SK-N-SH (cell line): Measurements from ENCODE around the gene HAGHL. TPM values are rescaled to one million over a fixed set of nuclear protein-coding genes. Genes with fewer than 3 reads are reported as not detected.
A peak's percentile ranks its signal among the peaks of the same experiment; 100 is the strongest.

ENCODE experiments used
- CHD2 ChIP-seq: fragments of 150-350 bp; IDR thresholded peaks from 2 replicates; pipeline ENCODE4 v1.6.1; 2018; ENCODE audit warnings: low read length; ENCODE audit not compliant: partially characterized antibody
- ELF1 ChIP-seq: IDR thresholded peaks from 2 replicates; pipeline ENCODE4 v1.4.0; 2012
- EP300 ChIP-seq, 2 experiments: IDR thresholded peaks; 2 replicates each; pipeline versions ENCODE4 v1.4.0 to v1.6.1; 2012; ENCODE audit warnings: borderline replicate concordance in 1 of 2, low read depth in 1 of 2, low read length in 1 of 2
- FOXJ3 ChIP-seq: sonication (generic); formaldehyde crosslinking; IDR thresholded peaks from 2 replicates; pipeline ENCODE4 v1.5.1; 2020; ENCODE audit warnings: mild to moderate bottlenecking, missing genetic modification reagents
- FOXM1 ChIP-seq: IDR thresholded peaks from 2 replicates; pipeline ENCODE4 v1.4.0; 2012; ENCODE audit warnings: low read depth, mild to moderate bottlenecking
- GABPA ChIP-seq: IDR thresholded peaks from 2 replicates; pipeline ENCODE4 v1.4.0; 2012; ENCODE audit warnings: low read depth, mild to moderate bottlenecking
- GATA2 ChIP-seq: sonication (generic); formaldehyde crosslinking; IDR thresholded peaks from 2 replicates; pipeline ENCODE4 v1.5.0; 2020; ENCODE audit warnings: mild to moderate bottlenecking, missing genetic modification reagents
- JUND ChIP-seq: IDR thresholded peaks from 2 replicates; pipeline ENCODE4 v1.4.0; 2012
- MXI1 ChIP-seq: IDR thresholded peaks from 2 replicates; pipeline ENCODE4 v1.6.1; 2012; ENCODE audit warnings: mild to moderate bottlenecking, low read depth, low read length, improper control_type of control experiment
- NFIC ChIP-seq: IDR thresholded peaks from 2 replicates; pipeline ENCODE4 v1.4.0; 2012; ENCODE audit warnings: borderline replicate concordance
- POLR2AphosphoS5 ChIP-seq: IDR thresholded peaks from 2 replicates; pipeline ENCODE4 v1.6.1; 2012; ENCODE audit warnings: low read depth, low read length
- TCF12 ChIP-seq: IDR thresholded peaks from 2 replicates; pipeline ENCODE4 v1.4.0; 2012
- TEAD4 ChIP-seq: IDR thresholded peaks from 2 replicates; pipeline ENCODE4 v1.4.0; 2012; ENCODE audit warnings: mild to moderate bottlenecking, borderline replicate concordance; ENCODE audit not compliant: insufficient read depth
- YY1 ChIP-seq: IDR thresholded peaks from 2 replicates; pipeline ENCODE4 v1.4.0; 2012; ENCODE audit warnings: low read depth, mild to moderate bottlenecking
- polyA plus RNA-seq, 3 experiments: library from polyadenylated mRNA; depleted of rRNA; stranded (reverse); fragments of >200 nt; gene quantifications; 2 replicates each; pipeline ENCODE4 v1.2.3, GENCODE V29; 2012
- TF ChIP-seq, protein P1 (sequence below): IDR thresholded peaks from 2 replicates; pipeline ENCODE4 v1.4.0; 2012; ENCODE audit warnings: low read depth
- TF ChIP-seq, protein P2 (sequence below): IDR thresholded peaks from 2 replicates; pipeline ENCODE4; 2012
- TF ChIP-seq, protein P3 (sequence below): IDR thresholded peaks from 2 replicates; pipeline ENCODE4 v1.6.1; 2012; ENCODE audit warnings: mild to moderate bottlenecking, low read depth, low read length, moderate library complexity
- TF ChIP-seq, protein P4 (sequence below): fragments of 150-350 bp; IDR thresholded peaks from 2 replicates; pipeline ENCODE4 v1.6.1; 2016; ENCODE audit warnings: mild to moderate bottlenecking, low read depth, low read length

The HAGHL gene
- polyA plus RNA-seq, 1 of the 3 experiments (the other 2 are of a cell fraction): 65.5 TPM

DNA sequence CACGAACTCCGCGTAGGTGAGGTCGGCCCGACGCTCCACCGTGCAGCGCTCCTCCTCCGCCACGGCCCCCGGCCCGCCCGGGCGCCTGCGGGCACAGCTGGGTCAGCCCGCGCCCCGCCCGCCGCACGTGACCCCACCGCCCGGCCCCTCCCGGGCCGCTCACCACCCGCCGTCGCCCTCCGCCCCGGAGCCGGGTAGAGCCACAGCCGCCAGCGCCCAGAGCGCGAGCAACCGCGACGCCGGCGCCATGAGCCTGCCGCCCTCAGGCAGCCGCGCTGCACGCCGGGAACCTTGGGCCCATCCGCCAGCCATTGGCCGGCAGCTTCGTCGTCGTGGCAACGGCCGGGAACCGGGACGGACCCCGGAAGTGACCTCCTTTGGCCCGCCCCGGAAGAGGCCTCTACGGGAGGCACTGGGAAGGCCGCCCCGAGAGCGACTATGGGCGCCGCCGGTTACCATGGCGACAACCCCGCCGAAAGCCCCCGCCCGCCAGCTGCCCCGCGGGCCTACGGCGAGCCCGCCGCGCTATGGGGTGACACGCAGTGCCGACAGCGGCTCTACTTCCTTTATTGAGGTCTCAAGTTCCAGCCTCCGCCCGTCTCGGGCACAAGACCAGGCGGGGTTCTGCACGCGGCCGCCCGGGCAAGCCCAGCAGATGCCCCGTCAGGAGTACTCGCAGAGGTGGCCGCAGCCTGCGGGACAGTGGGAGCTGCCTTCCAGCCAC lies 42.7 kb upstream of the HAGHL start, which contains the start of gene JMJD8 (continued):
- TF ChIP-seq EP300 (IDR thresholded peaks at IDR 0.05; ENCODE audit: borderline replicate concordance in 1 of 2, low read depth in 1 of 2, low read length in 1 of 2): no peak
- TF ChIP-seq, protein P1, sequence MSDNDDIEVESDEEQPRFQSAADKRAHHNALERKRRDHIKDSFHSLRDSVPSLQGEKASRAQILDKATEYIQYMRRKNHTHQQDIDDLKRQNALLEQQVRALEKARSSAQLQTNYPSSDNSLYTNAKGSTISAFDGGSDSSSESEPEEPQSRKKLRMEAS: peak; percentile 91
- TF ChIP-seq CHD2: peak; percentile 64
- TF ChIP-seq GATA2 (CRISPR knock-in tag): no peak
- TF ChIP-seq GABPA: peak; percentile 94
- peak; percentile 84; the same call in 1 of the 2 replicates for TF ChIP-seq YY1
- TF ChIP-seq ELF1: peak; percentile 88
- TF ChIP-seq, protein P2, sequence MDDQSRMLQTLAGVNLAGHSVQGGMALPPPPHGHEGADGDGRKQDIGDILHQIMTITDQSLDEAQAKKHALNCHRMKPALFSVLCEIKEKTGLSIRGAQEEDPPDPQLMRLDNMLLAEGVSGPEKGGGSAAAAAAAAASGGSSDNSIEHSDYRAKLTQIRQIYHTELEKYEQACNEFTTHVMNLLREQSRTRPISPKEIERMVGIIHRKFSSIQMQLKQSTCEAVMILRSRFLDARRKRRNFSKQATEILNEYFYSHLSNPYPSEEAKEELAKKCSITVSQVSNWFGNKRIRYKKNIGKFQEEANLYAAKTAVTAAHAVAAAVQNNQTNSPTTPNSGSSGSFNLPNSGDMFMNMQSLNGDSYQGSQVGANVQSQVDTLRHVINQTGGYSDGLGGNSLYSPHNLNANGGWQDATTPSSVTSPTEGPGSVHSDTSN: peak; percentile 1
- TF ChIP-seq, protein P3, sequence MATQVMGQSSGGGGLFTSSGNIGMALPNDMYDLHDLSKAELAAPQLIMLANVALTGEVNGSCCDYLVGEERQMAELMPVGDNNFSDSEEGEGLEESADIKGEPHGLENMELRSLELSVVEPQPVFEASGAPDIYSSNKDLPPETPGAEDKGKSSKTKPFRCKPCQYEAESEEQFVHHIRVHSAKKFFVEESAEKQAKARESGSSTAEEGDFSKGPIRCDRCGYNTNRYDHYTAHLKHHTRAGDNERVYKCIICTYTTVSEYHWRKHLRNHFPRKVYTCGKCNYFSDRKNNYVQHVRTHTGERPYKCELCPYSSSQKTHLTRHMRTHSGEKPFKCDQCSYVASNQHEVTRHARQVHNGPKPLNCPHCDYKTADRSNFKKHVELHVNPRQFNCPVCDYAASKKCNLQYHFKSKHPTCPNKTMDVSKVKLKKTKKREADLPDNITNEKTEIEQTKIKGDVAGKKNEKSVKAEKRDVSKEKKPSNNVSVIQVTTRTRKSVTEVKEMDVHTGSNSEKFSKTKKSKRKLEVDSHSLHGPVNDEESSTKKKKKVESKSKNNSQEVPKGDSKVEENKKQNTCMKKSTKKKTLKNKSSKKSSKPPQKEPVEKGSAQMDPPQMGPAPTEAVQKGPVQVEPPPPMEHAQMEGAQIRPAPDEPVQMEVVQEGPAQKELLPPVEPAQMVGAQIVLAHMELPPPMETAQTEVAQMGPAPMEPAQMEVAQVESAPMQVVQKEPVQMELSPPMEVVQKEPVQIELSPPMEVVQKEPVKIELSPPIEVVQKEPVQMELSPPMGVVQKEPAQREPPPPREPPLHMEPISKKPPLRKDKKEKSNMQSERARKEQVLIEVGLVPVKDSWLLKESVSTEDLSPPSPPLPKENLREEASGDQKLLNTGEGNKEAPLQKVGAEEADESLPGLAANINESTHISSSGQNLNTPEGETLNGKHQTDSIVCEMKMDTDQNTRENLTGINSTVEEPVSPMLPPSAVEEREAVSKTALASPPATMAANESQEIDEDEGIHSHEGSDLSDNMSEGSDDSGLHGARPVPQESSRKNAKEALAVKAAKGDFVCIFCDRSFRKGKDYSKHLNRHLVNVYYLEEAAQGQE: 0 out of 2 replicates have a peak, but pooled peaks have one; percentile 12
- peak; percentile 84; the same call in 1 of the 2 replicates for TF ChIP-seq MXI1
- TF ChIP-seq TEAD4: no peak
- TF ChIP-seq TCF12: peak; percentile 16; the same call in 1 of the 2 replicates
- no peak for TF ChIP-seq FOXJ3 (CRISPR knock-in tag)
- TF ChIP-seq JUND: peak; percentile 6; the same call in 1 of the 2 replicates
- no peak for TF ChIP-seq NFIC
- TF ChIP-seq, protein P4, sequence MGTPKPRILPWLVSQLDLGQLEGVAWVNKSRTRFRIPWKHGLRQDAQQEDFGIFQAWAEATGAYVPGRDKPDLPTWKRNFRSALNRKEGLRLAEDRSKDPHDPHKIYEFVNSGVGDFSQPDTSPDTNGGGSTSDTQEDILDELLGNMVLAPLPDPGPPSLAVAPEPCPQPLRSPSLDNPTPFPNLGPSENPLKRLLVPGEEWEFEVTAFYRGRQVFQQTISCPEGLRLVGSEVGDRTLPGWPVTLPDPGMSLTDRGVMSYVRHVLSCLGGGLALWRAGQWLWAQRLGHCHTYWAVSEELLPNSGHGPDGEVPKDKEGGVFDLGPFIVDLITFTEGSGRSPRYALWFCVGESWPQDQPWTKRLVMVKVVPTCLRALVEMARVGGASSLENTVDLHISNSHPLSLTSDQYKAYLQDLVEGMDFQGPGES: no peak
- peak; percentile 81 for TF ChIP-seq POLR2AphosphoS5
- TF ChIP-seq FOXM1: no peak; the same call in 1 of the 2 replicates
